MM.1S (cell line): ENCODE data around the gene NFXL1.

Experiments
- DNase-seq: peaks from one replicate; pipeline ENCODE4 v3.0.0-alpha.2; 2015
- H2AFZ ChIP-seq: fragments of 300-600 bp; sonication (generic); 2 replicates; pipeline ENCODE4 v1.6.0; 2016; ENCODE audit warnings: antibody characterized with exemption, low read length
- H3F3A ChIP-seq: fragments of 300-600 bp; sonication (generic); 2 replicates; pipeline ENCODE4 v1.6.1; 2016; ENCODE audit warnings: mild to moderate bottlenecking, antibody characterized with exemption, low read length, moderate library complexity, mixed read lengths; ENCODE audit not compliant: insufficient read depth
- H3K27ac ChIP-seq: fragments of 300-600 bp; sonication (generic); 2 replicates; pipeline ENCODE4 v1.5.1; 2016; ENCODE audit warnings: mild to moderate bottlenecking, low read length
- H3K27me3 ChIP-seq: fragments of 300-600 bp; sonication (generic); replicated peaks from 2 replicates; pipeline ENCODE4 v1.6.0; 2016; ENCODE audit warnings: low read length; ENCODE audit not compliant: insufficient read depth
- H3K36me3 ChIP-seq: fragments of 300-600 bp; sonication (generic); replicated peaks from 2 replicates; pipeline ENCODE4 v1.6.1; 2016; ENCODE audit warnings: mild to moderate bottlenecking, low read length, mixed read lengths; ENCODE audit not compliant: insufficient read depth
- H3K4me1 ChIP-seq: fragments of 300-600 bp; sonication (generic); 2 replicates; pipeline ENCODE4 v1.6.1; 2016; ENCODE audit warnings: low read length, mixed read lengths
- H3K4me2 ChIP-seq: fragments of 300-600 bp; sonication (generic); 2 replicates; pipeline ENCODE4 v1.6.0; 2016; ENCODE audit warnings: low read depth, low read length
- H3K4me3 ChIP-seq: fragments of 300-600 bp; sonication (generic); 2 replicates; pipeline ENCODE4 v1.5.1; 2016; ENCODE audit warnings: low read length, mixed read lengths
- H3K79me2 ChIP-seq: fragments of 300-600 bp; sonication (generic); 2 replicates; pipeline ENCODE4 v1.6.1; 2016; ENCODE audit warnings: mixed run types, low read length, mixed read lengths
- H3K9ac ChIP-seq: fragments of 300-600 bp; sonication (generic); 2 replicates; pipeline ENCODE4 v1.6.1; 2016; ENCODE audit warnings: low read length, mixed read lengths
- H3K9me2 ChIP-seq: fragments of 300-600 bp; sonication (generic); replicated peaks from 2 replicates; pipeline ENCODE4 v1.6.1; 2016; ENCODE audit warnings: mild to moderate bottlenecking, low read length, mixed read lengths; ENCODE audit not compliant: insufficient read depth
- H3K9me3 ChIP-seq: fragments of 300-600 bp; sonication (generic); replicated peaks from 2 replicates; pipeline ENCODE4 v1.6.1; 2016; ENCODE audit warnings: mild to moderate bottlenecking, low read length, mixed read lengths; ENCODE audit not compliant: insufficient read depth
- H4K20me1 ChIP-seq: fragments of 300-600 bp; sonication (generic); 2 replicates; pipeline ENCODE4 v1.6.1; 2016; ENCODE audit warnings: mild to moderate bottlenecking, low read length, moderate library complexity, mixed read lengths; ENCODE audit not compliant: insufficient read depth
- EZH2 ChIP-seq: fragments of 300-600 bp; sonication (generic); optimal IDR thresholded peaks from 2 replicates; pipeline ENCODE3; 2017; ENCODE audit warnings: low read depth, mild to moderate bottlenecking, antibody characterized with exemption, low read length, mixed read lengths
- EZH2phosphoT487 ChIP-seq: fragments of 300-600 bp; sonication (generic); IDR thresholded peaks from 2 replicates; pipeline ENCODE4 v1.6.1; 2018; ENCODE audit warnings: antibody characterized with exemption, low read length
- TF ChIP-seq, protein P1 (sequence below): fragments of 300-600 bp; sonication (generic); IDR thresholded peaks from 2 replicates; pipeline ENCODE4 v1.5.1; 2016; ENCODE audit warnings: antibody characterized with exemption, low read length, mixed read lengths

NFXL1 gene

DNA sequence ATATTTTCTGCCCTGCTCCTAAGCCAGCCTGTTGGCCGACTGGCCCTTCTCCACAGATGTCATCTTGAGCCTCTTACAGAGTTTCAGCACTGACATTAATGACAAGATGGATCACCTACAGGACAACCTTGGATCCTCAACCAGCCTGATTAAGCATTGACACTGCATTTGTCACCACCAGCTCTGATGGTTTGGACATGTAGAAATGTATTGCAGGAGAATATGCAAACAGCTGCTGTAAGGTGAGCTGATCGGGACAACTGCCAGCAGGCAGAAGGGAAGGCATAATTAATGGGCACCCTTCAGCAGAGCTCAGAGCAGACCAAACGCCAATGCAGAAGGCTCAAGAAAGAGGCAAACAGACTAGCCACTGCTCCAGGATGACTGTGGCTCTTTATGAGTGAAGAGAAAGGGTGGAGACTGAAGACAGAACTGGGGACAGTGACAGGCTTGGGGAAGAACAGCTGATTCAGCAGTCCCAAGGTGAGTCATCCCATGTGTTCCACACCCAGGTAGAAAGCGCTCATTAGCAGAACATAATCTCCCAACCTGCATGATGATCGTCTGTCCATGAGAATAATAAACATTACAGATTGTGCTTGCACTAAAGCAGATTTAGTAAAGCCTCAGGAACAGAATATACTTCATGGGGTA lies 83.2 kb downstream of the NFXL1 start:
- H3K9ac ChIP-seq: no peak overlapping the region
- H3K27ac ChIP-seq: no peak overlapping the region
- TF ChIP-seq EZH2: no peak
- TF ChIP-seq, protein P1, sequence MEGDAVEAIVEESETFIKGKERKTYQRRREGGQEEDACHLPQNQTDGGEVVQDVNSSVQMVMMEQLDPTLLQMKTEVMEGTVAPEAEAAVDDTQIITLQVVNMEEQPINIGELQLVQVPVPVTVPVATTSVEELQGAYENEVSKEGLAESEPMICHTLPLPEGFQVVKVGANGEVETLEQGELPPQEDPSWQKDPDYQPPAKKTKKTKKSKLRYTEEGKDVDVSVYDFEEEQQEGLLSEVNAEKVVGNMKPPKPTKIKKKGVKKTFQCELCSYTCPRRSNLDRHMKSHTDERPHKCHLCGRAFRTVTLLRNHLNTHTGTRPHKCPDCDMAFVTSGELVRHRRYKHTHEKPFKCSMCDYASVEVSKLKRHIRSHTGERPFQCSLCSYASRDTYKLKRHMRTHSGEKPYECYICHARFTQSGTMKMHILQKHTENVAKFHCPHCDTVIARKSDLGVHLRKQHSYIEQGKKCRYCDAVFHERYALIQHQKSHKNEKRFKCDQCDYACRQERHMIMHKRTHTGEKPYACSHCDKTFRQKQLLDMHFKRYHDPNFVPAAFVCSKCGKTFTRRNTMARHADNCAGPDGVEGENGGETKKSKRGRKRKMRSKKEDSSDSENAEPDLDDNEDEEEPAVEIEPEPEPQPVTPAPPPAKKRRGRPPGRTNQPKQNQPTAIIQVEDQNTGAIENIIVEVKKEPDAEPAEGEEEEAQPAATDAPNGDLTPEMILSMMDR: no peak
- TF ChIP-seq EZH2phosphoT487: no peak
- H3K79me2 ChIP-seq: no peaks in the 10 kb centered on the region
- H3K9me2 ChIP-seq: no peaks in the 10 kb centered on the region
- no peak for DNase-seq
- H3K27me3 ChIP-seq: 0 out of 2 replicates have a peak, but pooled peaks cover 5% of the 10 kb centered on the region
- no peak overlapping the region for H3K4me3 ChIP-seq
- no peaks in the 10 kb centered on the region for H3K9me3 ChIP-seq
- no peaks in the 10 kb centered on the region for H3K36me3 ChIP-seq
- H3K4me2 ChIP-seq: no peak overlapping the region
- H3F3A ChIP-seq: no peaks in the 10 kb centered on the region
- no peak overlapping the region for H2AFZ ChIP-seq
- H3K4me1 ChIP-seq: peaks cover 12% of the 10 kb centered on the region
- H4K20me1 ChIP-seq: no peaks in the 10 kb centered on the region

DNA sequence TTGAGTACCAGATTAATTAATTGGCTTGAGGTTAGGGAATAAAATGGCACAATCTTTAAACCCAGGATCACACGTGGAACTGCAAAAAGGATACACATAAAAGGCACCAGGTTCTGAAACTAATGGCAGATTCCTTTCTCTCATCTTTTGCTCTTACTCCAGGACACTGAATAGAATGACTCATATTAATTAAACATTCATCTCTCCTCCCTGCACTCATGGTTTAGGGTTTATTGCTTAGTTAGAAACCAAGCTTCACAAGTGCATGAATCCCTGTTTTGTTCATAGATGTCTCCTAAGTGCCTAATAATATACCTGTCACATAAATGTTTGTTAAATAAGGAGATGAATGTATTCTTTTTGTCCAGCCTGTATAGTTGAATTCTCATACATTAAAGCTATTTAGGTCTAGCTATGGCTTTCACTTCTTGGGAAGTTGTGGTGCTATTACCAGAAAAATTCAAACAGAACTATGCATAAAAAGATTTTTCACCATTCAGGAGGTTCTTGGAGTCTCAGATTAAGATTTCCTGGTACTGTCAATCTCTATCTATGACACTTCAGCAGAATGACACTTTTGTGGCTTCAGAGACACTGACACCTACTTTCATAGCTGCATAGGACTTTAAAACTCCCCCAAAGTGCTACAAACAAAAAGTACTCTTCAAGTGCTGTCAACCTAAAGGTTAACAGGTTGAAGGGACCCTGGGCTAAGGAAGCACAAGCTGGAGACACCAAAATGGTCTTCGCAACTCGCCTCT lies 83.9 kb downstream of the NFXL1 start:
- Histone ChIP-seq H3K9me2 (no peaks in the 10 kb centered on the region), H4K20me1 (no peaks in the 10 kb centered on the region), H2AFZ (no peak overlapping the region), H3K9ac (no peak overlapping the region), H3K79me2 (no peaks in the 10 kb centered on the region), H3K4me3 (no peak overlapping the region), H3F3A (no peaks in the 10 kb centered on the region), H3K4me2 (no peak overlapping the region), H3K4me1 (0 out of 2 replicates have a peak, but pooled peaks cover 5% of the 10 kb centered on the region), H3K9me3 (no peaks in the 10 kb centered on the region), H3K27me3 (0 out of 2 replicates have a peak, but pooled peaks cover 1% of the 10 kb centered on the region), H3K36me3 (no peaks in the 10 kb centered on the region), H3K27ac (no peak overlapping the region)
- no peak for DNase-seq
- TF ChIP-seq EZH2 (no peak), EZH2phosphoT487 (no peak)
- TF ChIP-seq, protein P1: no peak

DNA sequence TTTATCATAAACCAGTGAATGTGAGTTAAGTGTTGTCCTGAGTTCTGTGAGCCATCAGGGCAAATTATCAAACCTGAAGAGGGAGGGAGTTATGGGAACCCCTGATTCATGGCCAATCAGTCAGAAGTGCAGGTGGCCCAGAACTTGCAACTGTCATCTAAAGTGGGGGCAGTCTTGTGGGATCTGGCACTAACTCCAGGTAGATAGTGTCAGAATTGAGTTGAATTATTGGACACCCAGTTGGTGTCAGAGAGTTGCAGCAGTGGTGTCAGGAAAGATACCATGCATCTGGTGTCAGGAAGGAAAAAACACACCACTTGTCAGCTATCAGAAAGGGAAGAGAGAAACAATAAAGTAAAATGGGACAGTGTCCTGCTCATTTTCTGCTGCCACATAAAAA lies 84.9 kb downstream of the NFXL1 start:
- Histone ChIP-seq H3K27ac (no peak overlapping the region), H3K9me3 (no peaks in the 10 kb centered on the region), H3K36me3 (no peaks in the 10 kb centered on the region), H3K4me1 (0 out of 2 replicates have a peak, but pooled peaks cover 4% of the 10 kb centered on the region), H4K20me1 (no peaks in the 10 kb centered on the region), H3F3A (no peaks in the 10 kb centered on the region), H2AFZ (no peak overlapping the region), H3K79me2 (no peaks in the 10 kb centered on the region), H3K4me3 (no peak overlapping the region), H3K27me3 (no peaks in the 10 kb centered on the region), H3K4me2 (no peak overlapping the region), H3K9me2 (no peaks in the 10 kb centered on the region), H3K9ac (no peak overlapping the region)
- TF ChIP-seq EZH2phosphoT487 (no peak), EZH2 (no peak)
- TF ChIP-seq, protein P1: no peak
- no peak for DNase-seq
